HepG2 (cell line): ENCODE measurements around the gene LRRC8E. TPM values are rescaled to one million over a fixed set of nuclear protein-coding genes. Genes with fewer than 3 reads are reported as not detected.

Experiments used
- DMAP1 ChIP-seq: IDR thresholded peaks from 2 replicates; pipeline ENCODE4 v1.6.1; 2016
- ELF1 ChIP-seq: sonication (generic); formaldehyde crosslinking; IDR thresholded peaks from 2 replicates; pipeline ENCODE4 v1.4.0; 2020; ENCODE audit warnings: missing genetic modification reagents
- ETV5 ChIP-seq: IDR thresholded peaks from 2 replicates; pipeline ENCODE4 v1.6.1; 2018; ENCODE audit warnings: missing biosample characterization, missing genetic modification reagents, inconsistent platforms, borderline replicate concordance
- FOXJ3 ChIP-seq: sonication (generic); formaldehyde crosslinking; IDR thresholded peaks from 2 replicates; pipeline ENCODE4 v1.4.0; 2020; ENCODE audit warnings: missing genetic modification reagents, mild to moderate bottlenecking, borderline replicate concordance
- GATAD2A ChIP-seq: IDR thresholded peaks from 2 replicates; pipeline ENCODE4 v1.6.1; 2016
- HNF4G ChIP-seq, 2 experiments: sonication (generic) in 1 of 2; formaldehyde crosslinking in 1 of 2; IDR thresholded peaks; 2 replicates each; pipeline versions ENCODE4 v1.4.0 to v1.6.1; 2011 to 2020; ENCODE audit warnings: borderline replicate concordance in 2 of 2, low read depth in 2 of 2, mild to moderate bottlenecking in 2 of 2, low read length in 1 of 2, missing genetic modification reagents in 1 of 2, moderate library complexity in 1 of 2
- IKZF5 ChIP-seq: IDR thresholded peaks from 2 replicates; pipeline ENCODE4 v1.6.1; 2018; ENCODE audit warnings: missing genetic modification reagents, mild to moderate bottlenecking, missing compliant biosample characterization
- IRF2 ChIP-seq: IDR thresholded peaks from 2 replicates; pipeline ENCODE4 v1.6.1; 2018; ENCODE audit warnings: missing genetic modification reagents, missing compliant biosample characterization
- KAT7 ChIP-seq: IDR thresholded peaks from 2 replicates; pipeline ENCODE4 v1.6.1; 2018; ENCODE audit warnings: borderline replicate concordance, missing compliant biosample characterization
- MEIS2 ChIP-seq: sonication (generic); formaldehyde crosslinking; IDR thresholded peaks from 2 replicates; pipeline ENCODE4 v1.9.0; 2021; ENCODE audit warnings: mild to moderate bottlenecking, missing genetic modification reagents
- NFYC ChIP-seq: IDR thresholded peaks from 2 replicates; pipeline ENCODE4 v1.6.1; 2016; ENCODE audit warnings: missing genetic modification reagents, missing compliant biosample characterization
- SALL2 ChIP-seq: sonication (generic); formaldehyde crosslinking; IDR thresholded peaks from 2 replicates; pipeline ENCODE4 v1.8.1; 2023; ENCODE audit warnings: mild to moderate bottlenecking, missing genetic modification reagents, inconsistent platforms
- SRSF1 ChIP-seq: fragments of 200-400 bp; formaldehyde crosslinking; optimal IDR thresholded peaks from 2 replicates; pipeline ENCODE3; 2017; ENCODE audit warnings: mild to moderate bottlenecking, low read depth, low read length, moderate library complexity
- ZMAT3 ChIP-seq: sonication (generic); formaldehyde crosslinking; conservative IDR thresholded peaks from 2 replicates; pipeline ENCODE4 v1.7.0; 2021; ENCODE audit warnings: missing genetic modification reagents
- ZNF121 ChIP-seq: sonication (generic); formaldehyde crosslinking; IDR thresholded peaks from 2 replicates; pipeline ENCODE4 v1.5.0; 2020; ENCODE audit warnings: mild to moderate bottlenecking, missing genetic modification reagents
- ZNF337 ChIP-seq: sonication (generic); formaldehyde crosslinking; IDR thresholded peaks from 2 replicates; pipeline ENCODE4 v1.5.1; 2020; ENCODE audit warnings: missing genetic modification reagents, low read depth, mild to moderate bottlenecking, borderline replicate concordance
- polyA plus RNA-seq, 8 experiments: library from polyadenylated mRNA; depleted of rRNA in 3 of 8; stranded (reverse) in 7 of 8; unstranded in 1 of 8; fragments of >200 nt; fragmentation: Illumina TruSeq in 4 of 8; extraction: Trizol in 4 of 8; gene quantifications; 2 replicates each; pipeline versions ENCODE4 v1.2.1 to v1.2.3, GENCODE V29; 2011 to 2016; ENCODE audit warnings: low read depth in 4 of 8, missing spikeins in 1 of 8, mixed read lengths in 1 of 8; ENCODE audit not compliant: insufficient read depth in 1 of 8
- total RNA-seq, 5 experiments: library from RNA; depleted of rRNA; stranded (reverse); fragments of >200 nt; fragmentation: Illumina TruSeq; extraction: Trizol; gene quantifications; 2 replicates each; pipeline ENCODE4 v1.2.3, GENCODE V29; 2016; ENCODE audit warnings: low read depth in 1 of 5
- TF ChIP-seq, protein P1 (sequence below): IDR thresholded peaks from 2 replicates; pipeline ENCODE4 v1.6.1; 2016; ENCODE audit warnings: control low read depth
- TF ChIP-seq, protein P2 (sequence below): sonication (generic); formaldehyde crosslinking; IDR thresholded peaks from 2 replicates; pipeline ENCODE4 v1.5.1; 2020; ENCODE audit warnings: missing genetic modification reagents, mild to moderate bottlenecking, borderline replicate concordance

Gene LRRC8E
- total and polyA plus RNA-seq, 2 of the 13 experiments (the other 11 are each of a cell fraction or from before 2014, with no cell fraction given): 8.0 to 10.3 TPM

DNA sequence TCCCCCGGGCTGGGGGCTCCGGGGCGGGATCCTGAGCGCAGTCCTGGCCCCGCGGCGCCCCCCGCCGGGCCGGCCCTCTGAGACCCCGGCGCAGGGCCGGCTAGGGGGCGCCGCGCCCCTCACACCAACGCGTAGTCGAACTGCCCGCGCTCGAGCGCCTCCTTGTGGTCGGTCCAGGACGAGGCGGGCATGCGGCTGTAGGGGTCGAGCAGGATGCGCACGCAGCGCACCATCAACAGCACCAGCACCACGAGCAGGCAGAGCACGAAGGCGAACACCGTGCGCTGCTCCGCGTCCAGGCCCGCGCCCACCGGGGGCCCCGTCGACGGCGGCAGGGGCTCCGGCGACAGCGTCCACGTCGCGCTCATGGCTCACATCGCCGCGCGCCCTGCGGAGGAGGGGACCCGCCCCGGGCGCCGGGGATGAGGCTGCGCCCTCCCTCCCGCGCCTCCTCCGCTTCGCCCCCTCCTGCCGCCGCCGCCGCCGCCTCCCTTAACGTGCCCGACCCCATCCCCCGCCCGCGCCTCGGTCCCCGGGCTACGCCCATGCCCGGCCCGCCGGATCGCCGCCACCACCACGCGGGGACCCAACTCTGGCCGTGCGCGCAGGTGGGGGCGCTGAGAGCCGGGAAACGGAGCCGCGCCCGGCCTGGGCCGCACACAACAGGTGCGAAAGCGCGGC lies 37.0 kb downstream of the LRRC8E start (continued):
- TF ChIP-seq HNF4G (IDR thresholded peaks at IDR 0.05; ENCODE audit: borderline replicate concordance, low read depth, low read length): no peak; the same call in 1 of the 2 replicates
- no peak for TF ChIP-seq HNF4G (CRISPR knock-in tag; IDR thresholded peaks at IDR 0.05; ENCODE audit: borderline replicate concordance, low read depth)
- peak; percentile 85 for TF ChIP-seq ZMAT3 (CRISPR knock-in tag)
- TF ChIP-seq KAT7 (CRISPR knock-in tag): no peak
- no peak for TF ChIP-seq FOXJ3
- TF ChIP-seq MEIS2 (CRISPR knock-in tag): peak; percentile 86
- peak; percentile 32; the same call in 1 of the 2 replicates for TF ChIP-seq ETV5 (CRISPR knock-in tag)
- TF ChIP-seq ZNF337 (CRISPR knock-in tag): no peak
- TF ChIP-seq DMAP1 (CRISPR knock-in tag): 0 out of 2 replicates have a peak, but pooled peaks have one; percentile 25
- TF ChIP-seq SRSF1: no peak
- TF ChIP-seq ELF1: no peak
- TF ChIP-seq, protein P1, sequence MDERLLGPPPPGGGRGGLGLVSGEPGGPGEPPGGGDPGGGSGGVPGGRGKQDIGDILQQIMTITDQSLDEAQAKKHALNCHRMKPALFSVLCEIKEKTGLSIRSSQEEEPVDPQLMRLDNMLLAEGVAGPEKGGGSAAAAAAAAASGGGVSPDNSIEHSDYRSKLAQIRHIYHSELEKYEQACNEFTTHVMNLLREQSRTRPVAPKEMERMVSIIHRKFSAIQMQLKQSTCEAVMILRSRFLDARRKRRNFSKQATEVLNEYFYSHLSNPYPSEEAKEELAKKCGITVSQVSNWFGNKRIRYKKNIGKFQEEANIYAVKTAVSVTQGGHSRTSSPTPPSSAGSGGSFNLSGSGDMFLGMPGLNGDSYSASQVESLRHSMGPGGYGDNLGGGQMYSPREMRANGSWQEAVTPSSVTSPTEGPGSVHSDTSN (CRISPR knock-in tag): no peak
- TF ChIP-seq IRF2 (CRISPR knock-in tag): peak; percentile 37; the same call in 1 of the 2 replicates
- peak; percentile 34; the same call in 1 of the 2 replicates for TF ChIP-seq GATAD2A
- TF ChIP-seq IKZF5 (CRISPR knock-in tag): 0 out of 2 replicates have a peak, but pooled peaks have one; percentile 27
- TF ChIP-seq NFYC (CRISPR knock-in tag): no peak
- TF ChIP-seq SALL2 (CRISPR knock-in tag): peak; percentile 84
- TF ChIP-seq ZNF121 (CRISPR knock-in tag): no peak
- TF ChIP-seq, protein P2, sequence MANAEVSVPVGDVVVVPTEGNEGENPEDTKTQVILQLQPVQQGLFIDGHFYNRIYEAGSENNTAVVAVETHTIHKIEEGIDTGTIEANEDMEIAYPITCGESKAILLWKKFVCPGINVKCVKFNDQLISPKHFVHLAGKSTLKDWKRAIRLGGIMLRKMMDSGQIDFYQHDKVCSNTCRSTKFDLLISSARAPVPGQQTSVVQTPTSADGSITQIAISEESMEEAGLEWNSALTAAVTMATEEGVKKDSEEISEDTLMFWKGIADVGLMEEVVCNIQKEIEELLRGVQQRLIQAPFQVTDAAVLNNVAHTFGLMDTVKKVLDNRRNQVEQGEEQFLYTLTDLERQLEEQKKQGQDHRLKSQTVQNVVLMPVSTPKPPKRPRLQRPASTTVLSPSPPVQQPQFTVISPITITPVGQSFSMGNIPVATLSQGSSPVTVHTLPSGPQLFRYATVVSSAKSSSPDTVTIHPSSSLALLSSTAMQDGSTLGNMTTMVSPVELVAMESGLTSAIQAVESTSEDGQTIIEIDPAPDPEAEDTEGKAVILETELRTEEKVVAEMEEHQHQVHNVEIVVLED (CRISPR knock-in tag): peak; percentile 37; the same call in 1 of the 2 replicates
